HEK293 (cell line): ENCODE measurements around the gene RNF223.

Experiments used
- CTCF ChIA-PET: fragments of 350-600 bp; formaldehyde crosslinking; extraction: SDS; loops from one replicate; lab custom pipeline; 2021; ENCODE audit warnings: antibody characterized with exemption; lab: Yijun Ruan, JAX
- POLR2A ChIA-PET: fragments of 300-600 bp; formaldehyde crosslinking; extraction: SDS; loops from one replicate; lab custom pipeline; 2020; ENCODE audit warnings: antibody characterized with exemption, inconsistent platforms; lab: Yijun Ruan, JAX
- H3K27ac ChIP-seq: fragments of 200-500 bp; sonication (Bioruptor generic); 2 replicates; pipeline ENCODE4 v1.5.1; 2014; ENCODE audit warnings: low read depth, low read length, control low read depth, inconsistent platforms; ENCODE audit errors: extremely low read depth
- H3K36me3 ChIP-seq, 2 experiments: fragments of 200-500 bp in 1 of 2; sonication (Bioruptor generic) in 1 of 2; 1 replicate in 1 of 2; 2 replicates in 1 of 2; pipeline ENCODE4 v1.5.1; 2014 to 2017; ENCODE audit warnings: inconsistent platforms in 2 of 2, low read length in 2 of 2; ENCODE audit not compliant: control insufficient read depth in 2 of 2, insufficient read depth in 1 of 2
- H3K4me1 ChIP-seq: fragments of 200-500 bp; sonication (Bioruptor generic); 2 replicates; pipeline ENCODE4 v1.5.1; 2014; ENCODE audit warnings: mild to moderate bottlenecking, low read length, inconsistent platforms; ENCODE audit not compliant: control insufficient read depth, insufficient read depth
- H3K4me3 ChIP-seq: 2 replicates; pipeline ENCODE4 v1.5.1; 2011; ENCODE audit warnings: low read depth, mild to moderate bottlenecking, control low read depth, low read length, moderate library complexity
- H3K9me3 ChIP-seq: fragments of 200-500 bp; sonication (Bioruptor generic); 2 replicates; pipeline ENCODE4 v1.5.1; 2014; ENCODE audit warnings: low read depth, low read length, inconsistent platforms; ENCODE audit not compliant: control insufficient read depth, insufficient read depth
- CTCF ChIP-seq: fragments of 450-650 bp; formaldehyde crosslinking; IDR thresholded peaks from 2 replicates; pipeline ENCODE4 v1.5.1; 2016; ENCODE audit warnings: missing biosample characterization, missing genetic modification characterization
- KLF1 ChIP-seq: fragments of 450-650 bp; formaldehyde crosslinking; IDR thresholded peaks from 2 replicates; pipeline ENCODE4 v1.5.1; 2016; ENCODE audit warnings: missing biosample characterization, missing genetic modification characterization
- KLF9 ChIP-seq: fragments of 450-650 bp; formaldehyde crosslinking; IDR thresholded peaks from 2 replicates; pipeline ENCODE4 v1.5.1; 2016; ENCODE audit warnings: missing biosample characterization, missing genetic modification characterization, low read depth
- MYNN ChIP-seq: fragments of 450-650 bp; formaldehyde crosslinking; IDR thresholded peaks from 2 replicates; pipeline ENCODE4 v1.5.1; 2016; ENCODE audit warnings: missing biosample characterization, missing genetic modification characterization, borderline replicate concordance
- WT1 ChIP-seq: fragments of 450-650 bp; formaldehyde crosslinking; IDR thresholded peaks from 2 replicates; pipeline ENCODE4 v1.5.1; 2016; ENCODE audit warnings: missing biosample characterization, missing genetic modification characterization
- ZNF362 ChIP-seq: fragments of 450-650 bp; formaldehyde crosslinking; IDR thresholded peaks from 2 replicates; pipeline ENCODE4 v1.5.1; 2016; ENCODE audit warnings: missing biosample characterization, missing genetic modification characterization
- TF ChIP-seq, protein P1 (sequence below): fragments of 450-650 bp; formaldehyde crosslinking; IDR thresholded peaks from 2 replicates; pipeline ENCODE4 v1.5.1; 2016; ENCODE audit warnings: missing biosample characterization, missing genetic modification characterization
- TF ChIP-seq, protein P2 (sequence below): fragments of 450-650 bp; formaldehyde crosslinking; IDR thresholded peaks from 2 replicates; pipeline ENCODE4 v1.5.1; 2016; ENCODE audit warnings: missing biosample characterization, missing genetic modification characterization

RNF223 gene

GRCh38 chr1:1061682-1062345 lies 12.3 kb downstream of the RNF223 start:
- no peaks in the 10 kb centered on the region for H3K9me3 ChIP-seq
- 0 out of 2 replicates have a peak, but pooled peaks cover 5% of the 10 kb centered on the region for H3K4me1 ChIP-seq
- CTCF ChIA-PET, result interaction anchor here (0.6 to 3.6 kb wide), 5 partner anchors 32 to 189 kb away, joined by 3 to 13 read pairs (median 4); no protein-coding TSS in a partner anchor
- no peak for TF ChIP-seq ZNF362 (tag by site-specific recombination)
- TF ChIP-seq MYNN, result no peak
- TF ChIP-seq KLF9 (tag by site-specific recombination), result no peak
- TF ChIP-seq, protein P1, sequence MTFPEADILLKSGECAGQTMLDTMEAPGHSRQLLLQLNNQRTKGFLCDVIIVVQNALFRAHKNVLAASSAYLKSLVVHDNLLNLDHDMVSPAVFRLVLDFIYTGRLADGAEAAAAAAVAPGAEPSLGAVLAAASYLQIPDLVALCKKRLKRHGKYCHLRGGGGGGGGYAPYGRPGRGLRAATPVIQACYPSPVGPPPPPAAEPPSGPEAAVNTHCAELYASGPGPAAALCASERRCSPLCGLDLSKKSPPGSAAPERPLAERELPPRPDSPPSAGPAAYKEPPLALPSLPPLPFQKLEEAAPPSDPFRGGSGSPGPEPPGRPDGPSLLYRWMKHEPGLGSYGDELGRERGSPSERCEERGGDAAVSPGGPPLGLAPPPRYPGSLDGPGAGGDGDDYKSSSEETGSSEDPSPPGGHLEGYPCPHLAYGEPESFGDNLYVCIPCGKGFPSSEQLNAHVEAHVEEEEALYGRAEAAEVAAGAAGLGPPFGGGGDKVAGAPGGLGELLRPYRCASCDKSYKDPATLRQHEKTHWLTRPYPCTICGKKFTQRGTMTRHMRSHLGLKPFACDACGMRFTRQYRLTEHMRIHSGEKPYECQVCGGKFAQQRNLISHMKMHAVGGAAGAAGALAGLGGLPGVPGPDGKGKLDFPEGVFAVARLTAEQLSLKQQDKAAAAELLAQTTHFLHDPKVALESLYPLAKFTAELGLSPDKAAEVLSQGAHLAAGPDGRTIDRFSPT, result 0 out of 2 replicates have a peak, but pooled peaks have one; percentile 35
- TF ChIP-seq WT1 (tag by site-specific recombination), result peak; percentile 35; the same call in 1 of the 2 replicates
- TF ChIP-seq, protein P2, sequence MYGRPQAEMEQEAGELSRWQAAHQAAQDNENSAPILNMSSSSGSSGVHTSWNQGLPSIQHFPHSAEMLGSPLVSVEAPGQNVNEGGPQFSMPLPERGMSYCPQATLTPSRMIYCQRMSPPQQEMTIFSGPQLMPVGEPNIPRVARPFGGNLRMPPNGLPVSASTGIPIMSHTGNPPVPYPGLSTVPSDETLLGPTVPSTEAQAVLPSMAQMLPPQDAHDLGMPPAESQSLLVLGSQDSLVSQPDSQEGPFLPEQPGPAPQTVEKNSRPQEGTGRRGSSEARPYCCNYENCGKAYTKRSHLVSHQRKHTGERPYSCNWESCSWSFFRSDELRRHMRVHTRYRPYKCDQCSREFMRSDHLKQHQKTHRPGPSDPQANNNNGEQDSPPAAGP, result peak; percentile 16; the same call in 1 of the 2 replicates
- TF ChIP-seq KLF1 (tag by site-specific recombination), result peak; percentile 19; the same call in 1 of the 2 replicates
- no peaks in the 10 kb centered on the region for H3K36me3 ChIP-seq
- H3K27ac ChIP-seq, result no peak overlapping the region
- POLR2A ChIA-PET, result interaction anchor here (1.2 kb wide), 1 partner anchor 18 kb away, joined by 3 read pairs; no protein-coding TSS in a partner anchor
- no peak overlapping the region for H3K4me3 ChIP-seq

- Histone ChIP-seq H3K9me3 (no peaks in the 10 kb centered on the region), H3K27ac (no peak overlapping the region), H3K4me3 (no peak overlapping the region), H3K4me1 (0 out of 2 replicates have a peak, but pooled peaks cover 5% of the 10 kb centered on the region), H3K36me3 (peaks cover 0 to 4% of the 10 kb centered on the region in 2 experiments; a peak in 1 of 3 replicates)
- ChIA-PET CTCF (interaction anchor here (0.5 to 3.6 kb wide), 5 partner anchors 12 to 156 kb away, joined by 3 to 10 read pairs (median 4); no protein-coding TSS in a partner anchor), POLR2A (no interaction called here)
- TF ChIP-seq, protein P1, result 0 out of 2 replicates have a peak, but pooled peaks have one; percentile 1
- TF ChIP-seq CTCF (tag by site-specific recombination), result no peak
These were observed 13.7 kb downstream of the RNF223 start for GRCh38 chr1:1060281-1061000.
